Measurements from ENCODE around the gene CADPS. TPM values are rescaled to one million over a fixed set of nuclear protein-coding genes. Genes with fewer than 3 reads are reported as not detected.

Gene CADPS
- polyA plus RNA-seq, 1 donor (not counting 4 experiments of a cell fraction or from before 2014, with no cell fraction given) = not detected

DNA sequence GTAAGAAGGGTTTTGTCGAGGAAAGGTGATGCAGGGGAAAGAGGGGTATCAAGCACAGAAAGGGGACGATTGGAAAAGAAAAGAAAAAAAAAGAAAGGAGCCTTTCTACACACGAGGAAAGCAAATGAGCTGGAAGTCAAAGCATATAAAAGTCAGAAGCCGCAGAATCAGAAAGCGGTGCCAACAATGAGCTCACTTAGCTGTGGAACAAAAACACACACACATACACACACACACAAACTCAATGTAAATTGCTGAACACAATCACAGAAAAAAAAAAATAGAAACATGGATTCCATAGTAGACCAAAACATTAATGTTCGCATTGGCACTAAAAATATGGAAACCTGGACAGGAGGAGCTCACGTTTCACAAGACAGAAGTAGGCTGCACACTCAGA lies 438.4 kb downstream of the CADPS start:
- Histone ChIP-seq H3K4me1 (ENCODE audit: control insufficient read depth, extremely low read depth, insufficient read depth, low read length) (no peaks in the 10 kb centered on the region), H3K79me2 (ENCODE audit: control insufficient read depth, insufficient read depth, low read length) (no peaks in the 10 kb centered on the region), H3K9me1 (ENCODE audit: control insufficient read depth, extremely low read depth, insufficient read depth, low read length) (no peaks in the 10 kb centered on the region), H3K27me3 (ENCODE audit: control insufficient read depth, extremely low read depth, insufficient read depth, low read length) (peaks cover 7% of the 10 kb centered on the region), H3K36me3 (ENCODE audit: control insufficient read depth in 2 of 2, extremely low read depth in 1 of 2, insufficient read depth in 2 of 2, low read length in 2 of 2) (no peaks in the 10 kb centered on the region), H3K4me2 (ENCODE audit: control insufficient read depth, extremely low read depth, insufficient read depth, low read depth, low read length) (no peak overlapping the region), H2AFZ (ENCODE audit: control insufficient read depth, low read length) (no peak overlapping the region), H3K4me3 (ENCODE audit: control insufficient read depth in 2 of 3, extremely low read depth in 1 of 3, insufficient read depth in 2 of 3, low read depth in 1 of 3, low read length in 3 of 3) (no peak overlapping the region), H4K20me1 (ENCODE audit: control insufficient read depth, extremely low read depth, insufficient read depth, low read length) (no peaks in the 10 kb centered on the region), H3K27ac (ENCODE audit: control insufficient read depth, insufficient read depth, low read length) (no peak overlapping the region), H3K9ac (ENCODE audit: control insufficient read depth, extremely low read depth, insufficient read depth, low read length) (no peak overlapping the region), H3K9me3 (ENCODE audit: control insufficient read depth, low read depth, low read length) (no peaks in the 10 kb centered on the region)
- FAIRE-seq (no peak), DNase-seq (ENCODE audit: low read depth, low spot score) (no peak)
- TF ChIP-seq EZH2 (IDR thresholded peaks at IDR 0.05; ENCODE audit: low read length) = no peak
- TF ChIP-seq CTCF (optimal IDR thresholded peaks at IDR 0.05 in 1 of 3, IDR thresholded peaks at IDR 0.05 in 1 of 3, conservative IDR thresholded peaks at IDR 0.05 in 1 of 3; ENCODE audit: extremely low read depth in 1 of 3, insufficient read depth in 2 of 3, low read length in 3 of 3) = no peak
- dilution Hi-C loops (cut with MboI; ENCODE audit: extremely low pct_ligation_motif_present, low sequenced_read_pairs) = no loop called here

DNA sequence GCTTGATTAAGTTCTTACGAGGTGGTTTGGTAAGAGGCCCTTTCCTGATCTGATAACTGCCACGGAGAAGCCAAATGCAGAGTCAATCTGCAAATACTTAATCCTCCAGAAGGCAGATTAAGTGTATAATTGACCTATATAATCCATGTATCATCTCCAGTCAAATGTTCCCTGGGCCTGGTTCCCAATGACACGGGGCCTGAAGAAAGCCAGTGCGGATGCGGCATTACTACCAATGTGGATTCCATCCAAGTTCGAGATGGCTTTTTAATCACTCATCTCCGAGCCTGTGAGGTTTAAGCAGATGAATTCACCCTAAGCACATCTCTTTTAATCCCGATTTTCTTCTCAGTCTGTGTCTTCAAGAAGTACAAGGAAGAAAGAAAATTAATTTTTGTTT lies 441.8 kb downstream of the CADPS start:
- Histone ChIP-seq H3K27ac (ENCODE audit: control insufficient read depth, insufficient read depth, low read length) (no peak overlapping the region), H3K79me2 (ENCODE audit: control insufficient read depth, insufficient read depth, low read length) (no peaks in the 10 kb centered on the region), H3K9me3 (ENCODE audit: control insufficient read depth, low read depth, low read length) (no peaks in the 10 kb centered on the region), H3K9me1 (ENCODE audit: control insufficient read depth, extremely low read depth, insufficient read depth, low read length) (no peaks in the 10 kb centered on the region), H3K36me3 (ENCODE audit: control insufficient read depth in 2 of 2, extremely low read depth in 1 of 2, insufficient read depth in 2 of 2, low read length in 2 of 2) (no peaks in the 10 kb centered on the region), H2AFZ (ENCODE audit: control insufficient read depth, low read length) (no peak overlapping the region), H3K4me1 (ENCODE audit: control insufficient read depth, extremely low read depth, insufficient read depth, low read length) (no peaks in the 10 kb centered on the region), H3K4me2 (ENCODE audit: control insufficient read depth, extremely low read depth, insufficient read depth, low read depth, low read length) (no peak overlapping the region), H3K9ac (ENCODE audit: control insufficient read depth, extremely low read depth, insufficient read depth, low read length) (no peak overlapping the region), H3K4me3 (ENCODE audit: control insufficient read depth in 2 of 3, extremely low read depth in 1 of 3, insufficient read depth in 2 of 3, low read depth in 1 of 3, low read length in 3 of 3) (no peak overlapping the region), H4K20me1 (ENCODE audit: control insufficient read depth, extremely low read depth, insufficient read depth, low read length) (no peaks in the 10 kb centered on the region), H3K27me3 (ENCODE audit: control insufficient read depth, extremely low read depth, insufficient read depth, low read length) (no peaks in the 10 kb centered on the region)
- FAIRE-seq (no peak), DNase-seq (ENCODE audit: low read depth, low spot score) (no peak)
- dilution Hi-C loops (cut with MboI; ENCODE audit: extremely low pct_ligation_motif_present, low sequenced_read_pairs) = no loop called here
- TF ChIP-seq CTCF (optimal IDR thresholded peaks at IDR 0.05 in 1 of 3, IDR thresholded peaks at IDR 0.05 in 1 of 3, conservative IDR thresholded peaks at IDR 0.05 in 1 of 3; ENCODE audit: extremely low read depth in 1 of 3, insufficient read depth in 2 of 3, low read length in 3 of 3) = no peak
- TF ChIP-seq EZH2 (IDR thresholded peaks at IDR 0.05; ENCODE audit: low read length) = no peak
